ENCODE data around the gene GZMA. TPM values are rescaled to one million over a fixed set of nuclear protein-coding genes. Genes with fewer than 3 reads are reported as not detected.

The GZMA gene
- total RNA-seq (1 to 10 TPM; 3.5 to 5.0 TPM), total RNA-seq (0.26 to 97.0 (median 5.6) reads per million in 172 experiments)
- 127 TPM for polyA plus RNA-seq (2013, experiment 1 of 2)
- 101 TPM for polyA plus RNA-seq (2013, experiment 2 of 2)

DNA sequence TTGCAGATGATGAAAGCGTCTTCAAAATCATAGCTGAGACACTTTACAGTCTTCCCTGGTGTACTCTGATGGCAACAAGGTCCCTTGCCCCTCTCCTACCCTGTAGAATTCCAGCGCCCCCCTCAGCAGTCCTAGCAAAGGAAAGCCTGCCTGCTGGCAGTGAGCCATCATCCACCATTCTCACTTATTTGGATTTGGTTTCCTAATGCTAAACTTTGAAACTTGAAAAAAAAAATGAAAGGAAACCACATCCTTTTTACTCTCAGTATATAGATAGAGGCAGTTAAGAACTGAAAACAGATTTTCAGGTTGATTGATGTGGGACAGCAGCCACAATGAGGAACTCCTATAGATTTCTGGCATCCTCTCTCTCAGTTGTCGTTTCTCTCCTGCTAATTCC is at the start of gene GZMA:
Gene GZMA, plus strand, starts transcription at position 299 of the 400 bp plus-strand sequence. Its CDS starts 37 bp downstream, at position 336.
- Mint-ChIP-seq H3K4me1 (ENCODE audit: low read depth) (peaks cover 80% of the 10 kb centered on the region), H3K27me3 (no peaks in the 10 kb centered on the region), H3K9me3 (peaks cover 3% of the 10 kb centered on the region), H3K36me3 (ENCODE audit: low read depth) (peaks cover 20% of the 10 kb centered on the region), H3K4me3 (peak within 1 kb of the TSS; percentile 85), H3K27ac (peak within 1 kb of the TSS; percentile 68)
- Histone ChIP-seq H3K27ac (ENCODE audit: low read depth in 1 of 2, low read length in 2 of 2) (peak within 1 kb of the TSS in 1 of 2 donors; percentile 61), H3K27me3 (ENCODE audit: control insufficient read depth in 1 of 2, insufficient read depth in 2 of 2, low read length in 2 of 2) (no peaks in the 10 kb centered on the region), H3K36me3 (ENCODE audit: insufficient read depth, low read length) (no peaks in the 10 kb centered on the region), H3K9me3 (ENCODE audit: control insufficient read depth in 1 of 2, insufficient read depth in 1 of 2, low read length in 2 of 2) (no peaks in the 10 kb centered on the region), H3K4me1 (ENCODE audit: insufficient read depth, low read length) (peaks cover 49% of the 10 kb centered on the region), H3K4me3 (ENCODE audit: low read length) (peak within 1 kb of the TSS; percentile 59)
- TF ChIP-seq, protein P1, sequence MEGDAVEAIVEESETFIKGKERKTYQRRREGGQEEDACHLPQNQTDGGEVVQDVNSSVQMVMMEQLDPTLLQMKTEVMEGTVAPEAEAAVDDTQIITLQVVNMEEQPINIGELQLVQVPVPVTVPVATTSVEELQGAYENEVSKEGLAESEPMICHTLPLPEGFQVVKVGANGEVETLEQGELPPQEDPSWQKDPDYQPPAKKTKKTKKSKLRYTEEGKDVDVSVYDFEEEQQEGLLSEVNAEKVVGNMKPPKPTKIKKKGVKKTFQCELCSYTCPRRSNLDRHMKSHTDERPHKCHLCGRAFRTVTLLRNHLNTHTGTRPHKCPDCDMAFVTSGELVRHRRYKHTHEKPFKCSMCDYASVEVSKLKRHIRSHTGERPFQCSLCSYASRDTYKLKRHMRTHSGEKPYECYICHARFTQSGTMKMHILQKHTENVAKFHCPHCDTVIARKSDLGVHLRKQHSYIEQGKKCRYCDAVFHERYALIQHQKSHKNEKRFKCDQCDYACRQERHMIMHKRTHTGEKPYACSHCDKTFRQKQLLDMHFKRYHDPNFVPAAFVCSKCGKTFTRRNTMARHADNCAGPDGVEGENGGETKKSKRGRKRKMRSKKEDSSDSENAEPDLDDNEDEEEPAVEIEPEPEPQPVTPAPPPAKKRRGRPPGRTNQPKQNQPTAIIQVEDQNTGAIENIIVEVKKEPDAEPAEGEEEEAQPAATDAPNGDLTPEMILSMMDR (IDR thresholded peaks at IDR 0.05), result no peak
- CTCF ChIA-PET, result no interaction called here
- ATAC-seq (ENCODE audit: poor library complexity) (peak; percentile 80), DNase-seq (peak in 9 of 14 experiments; percentile 5 to 86 (median 47))
- intact Hi-C loops (cut with DNase I, micrococcal nuclease), result loop anchor here (1.0 to 10.0 kb wide), 5 partner anchors 30 to 202 kb away; partner anchors contain the start of genes DHX29 (in 1 of the 2) and MTREX (in 1 of the 2)
- POLR2A ChIA-PET, result interaction anchor here (0.7 to 2.7 kb wide), 8 partner anchors 8 to 158 kb away, joined by 3 to 15 read pairs (median 6); no protein-coding TSS in a partner anchor

DNA sequence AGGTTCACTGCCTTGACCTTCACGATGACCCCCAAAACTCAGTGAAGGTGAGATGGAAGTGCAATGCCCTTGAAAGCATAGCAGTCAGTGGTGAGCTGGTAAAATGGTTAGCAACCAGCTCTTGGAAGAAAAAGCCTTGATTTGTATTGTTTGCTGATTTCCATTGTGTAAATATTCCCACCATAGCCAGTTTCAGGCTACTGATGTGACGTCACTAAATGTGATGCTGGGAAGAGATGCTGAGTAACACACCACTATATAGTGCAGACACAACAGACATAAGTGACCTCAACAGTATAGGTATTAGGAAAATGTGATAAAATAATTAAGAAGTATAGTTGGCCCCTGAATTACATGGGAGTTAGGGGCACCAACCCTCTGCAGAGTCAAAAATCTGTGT is 47.3 kb upstream of the GZMA start:
- POLR2A ChIA-PET, result no interaction called here
- H3K36me3 ChIP-seq (ENCODE audit: insufficient read depth, low read length), result no peaks in the 10 kb centered on the region
- Mint-ChIP-seq H3K27ac (no peak overlapping the region), H3K4me1 (ENCODE audit: low read depth) (peaks cover 5% of the 10 kb centered on the region), H3K27me3 (no peaks in the 10 kb centered on the region), H3K9me3 (peaks cover 4% of the 10 kb centered on the region), H3K36me3 (ENCODE audit: low read depth) (no peaks in the 10 kb centered on the region), H3K4me3 (no peak overlapping the region)
- H3K9me3 ChIP-seq (ENCODE audit: control insufficient read depth in 1 of 2, insufficient read depth in 1 of 2, low read length in 2 of 2), result peaks cover 5 to 10% of the 10 kb centered on the region in 2 experiments
- CTCF ChIA-PET, result no interaction called here
- ATAC-seq (ENCODE audit: poor library complexity), result no peak
- DNase-seq, result no peak
- TF ChIP-seq, protein P1 (IDR thresholded peaks at IDR 0.05), result no peak
- no peaks in the 10 kb centered on the region for H3K27me3 ChIP-seq (ENCODE audit: control insufficient read depth in 1 of 2, insufficient read depth in 2 of 2, low read length in 2 of 2)
- H3K27ac ChIP-seq (ENCODE audit: low read depth in 1 of 2, low read length in 2 of 2), result no peak overlapping the region
- no peaks in the 10 kb centered on the region for H3K4me1 ChIP-seq (ENCODE audit: insufficient read depth, low read length)
- H3K4me3 ChIP-seq (ENCODE audit: low read length), result no peak overlapping the region
- intact Hi-C loops (cut with DNase I, micrococcal nuclease), result no loop called here

DNA sequence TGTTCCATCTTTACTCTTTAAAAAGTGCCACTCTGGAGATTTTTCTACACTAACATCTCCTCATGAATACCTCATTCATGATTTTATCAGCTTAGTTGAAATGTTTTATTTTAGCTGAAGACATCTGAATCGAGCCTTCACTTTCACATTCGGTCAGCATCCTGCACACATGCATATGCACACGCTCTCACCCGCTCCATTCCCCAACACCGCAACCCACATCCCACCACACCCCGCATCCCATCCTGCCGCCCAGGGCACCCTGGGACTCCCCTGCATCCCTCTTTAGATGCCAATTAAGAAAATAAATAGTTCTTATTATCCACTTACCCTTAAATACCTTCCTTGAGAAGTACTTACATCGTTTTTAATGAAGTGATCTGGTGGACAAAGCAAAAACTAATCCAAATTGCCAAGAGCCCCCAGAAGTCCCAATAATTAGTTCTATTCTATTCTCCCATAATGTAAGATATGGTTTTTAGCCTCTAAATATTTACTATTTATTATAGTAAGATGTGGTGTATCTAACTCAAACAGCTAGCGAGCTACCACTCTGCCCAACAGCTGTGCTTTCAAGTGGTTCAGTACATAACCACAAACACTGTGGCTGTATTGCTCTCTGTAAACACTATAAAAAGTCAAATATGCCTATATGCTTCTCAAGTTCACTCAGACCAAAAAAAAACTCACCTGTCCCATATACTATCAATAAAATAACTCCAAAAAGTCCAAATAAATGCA is 40.2 kb upstream of the GZMA start:
- Histone ChIP-seq H3K4me3 (ENCODE audit: low read length) (peak overlapping the region; percentile 42), H3K9me3 (ENCODE audit: control insufficient read depth in 1 of 2, insufficient read depth in 1 of 2, low read length in 2 of 2) (no peaks in the 10 kb centered on the region), H3K4me1 (ENCODE audit: insufficient read depth, low read length) (peaks cover 22% of the 10 kb centered on the region), H3K27me3 (ENCODE audit: control insufficient read depth in 1 of 2, insufficient read depth in 2 of 2, low read length in 2 of 2) (no peaks in the 10 kb centered on the region), H3K27ac (ENCODE audit: low read depth in 1 of 2, low read length in 2 of 2) (no peak overlapping the region), H3K36me3 (ENCODE audit: insufficient read depth, low read length) (no peaks in the 10 kb centered on the region)
- POLR2A ChIA-PET, result interaction anchor here (0.6 to 3.7 kb wide), 14 partner anchors 9 to 219 kb away, joined by 3 to 27 read pairs (median 8); partner anchors contain the start of gene GZMA
- H3K9me3 Mint-ChIP-seq, result no peaks in the 10 kb centered on the region
- intact Hi-C loops (cut with DNase I, micrococcal nuclease), result loop anchor here (5.0 kb wide), 2 partner anchors 40 to 70 kb away; partner anchors contain the start of gene GZMA (in 1 of the 2)
- DNase-seq (peak; percentile 3 to 89 (median 32)), ATAC-seq (ENCODE audit: poor library complexity) (peak; percentile 77)
- no peaks in the 10 kb centered on the region for H3K27me3 Mint-ChIP-seq
- H3K4me3 Mint-ChIP-seq, result peak overlapping the region; percentile 77
- H3K27ac Mint-ChIP-seq, result peak overlapping the region; percentile 14
- no peaks in the 10 kb centered on the region for H3K36me3 Mint-ChIP-seq (ENCODE audit: low read depth)
- peaks cover 68% of the 10 kb centered on the region for H3K4me1 Mint-ChIP-seq (ENCODE audit: low read depth)
- TF ChIP-seq, protein P1 (IDR thresholded peaks at IDR 0.05), result no peak
- CTCF ChIA-PET, result interaction anchor here (1.1 to 1.4 kb wide), 5 partner anchors 10 to 118 kb away, joined by 3 to 4 read pairs (median 3); no protein-coding TSS in a partner anchor

All from CD4-positive, alpha-beta T cell (primary cell).